Choroid plexus epithelial cell (primary cell): ENCODE data around the gene SNX20.

ENCODE experiments used
- DNase-seq: peaks from one replicate; pipeline ENCODE4 v3.0.0-alpha.2; 2010; ENCODE audit warnings: low read depth
- H3K4me3 ChIP-seq: 2 replicates; pipeline ENCODE4 v1.5.1; 2011; ENCODE audit warnings: low read depth, mild to moderate bottlenecking, control low read depth, low read length, moderate library complexity
- TF ChIP-seq, protein P1 (sequence below): conservative IDR thresholded peaks from 2 replicates; pipeline ENCODE4 v1.5.1; 2011; ENCODE audit warnings: low read depth, mild to moderate bottlenecking, control low read depth, inconsistent platforms, low read length, moderate library complexity

Gene SNX20

GRCh38 chr16:50630394-50631020 is 50.6 kb downstream of the SNX20 start:
- no peak for DNase-seq
- H3K4me3 ChIP-seq: no peak overlapping the region
- TF ChIP-seq, protein P1, sequence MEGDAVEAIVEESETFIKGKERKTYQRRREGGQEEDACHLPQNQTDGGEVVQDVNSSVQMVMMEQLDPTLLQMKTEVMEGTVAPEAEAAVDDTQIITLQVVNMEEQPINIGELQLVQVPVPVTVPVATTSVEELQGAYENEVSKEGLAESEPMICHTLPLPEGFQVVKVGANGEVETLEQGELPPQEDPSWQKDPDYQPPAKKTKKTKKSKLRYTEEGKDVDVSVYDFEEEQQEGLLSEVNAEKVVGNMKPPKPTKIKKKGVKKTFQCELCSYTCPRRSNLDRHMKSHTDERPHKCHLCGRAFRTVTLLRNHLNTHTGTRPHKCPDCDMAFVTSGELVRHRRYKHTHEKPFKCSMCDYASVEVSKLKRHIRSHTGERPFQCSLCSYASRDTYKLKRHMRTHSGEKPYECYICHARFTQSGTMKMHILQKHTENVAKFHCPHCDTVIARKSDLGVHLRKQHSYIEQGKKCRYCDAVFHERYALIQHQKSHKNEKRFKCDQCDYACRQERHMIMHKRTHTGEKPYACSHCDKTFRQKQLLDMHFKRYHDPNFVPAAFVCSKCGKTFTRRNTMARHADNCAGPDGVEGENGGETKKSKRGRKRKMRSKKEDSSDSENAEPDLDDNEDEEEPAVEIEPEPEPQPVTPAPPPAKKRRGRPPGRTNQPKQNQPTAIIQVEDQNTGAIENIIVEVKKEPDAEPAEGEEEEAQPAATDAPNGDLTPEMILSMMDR: no peak

- H3K4me3 ChIP-seq: no peak overlapping the region
- no peak for DNase-seq
- TF ChIP-seq, protein P1: no peak
Measured at GRCh38 chr16:50629334-50629733, 51.8 kb downstream of the SNX20 start.

GRCh38 chr16:50628156-50628802 is 52.8 kb downstream of the SNX20 start:
- no peak for DNase-seq
- no peak overlapping the region for H3K4me3 ChIP-seq
- TF ChIP-seq, protein P1: no peak

DNA sequence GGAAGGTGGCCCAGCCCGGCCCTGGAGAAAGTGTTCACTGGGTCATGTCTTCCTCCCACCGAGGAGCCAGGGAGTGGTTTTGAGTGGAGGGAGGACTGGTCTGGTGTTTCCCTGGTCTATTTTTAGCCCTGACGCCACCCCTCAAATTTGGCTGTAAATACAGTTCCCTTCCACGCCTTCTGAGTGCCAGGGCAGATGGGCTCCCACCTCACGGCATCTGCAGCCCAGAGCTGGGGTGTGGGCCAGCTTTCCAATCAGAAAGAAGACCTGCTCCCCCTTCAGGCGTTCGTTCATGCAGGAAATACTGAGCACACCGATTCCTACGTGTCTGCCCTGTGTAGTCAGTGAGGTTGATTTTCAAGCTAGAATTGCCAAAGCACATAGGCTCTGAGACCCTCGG is 53.7 kb downstream of the SNX20 start:
- TF ChIP-seq, protein P1: peak; percentile 42
- H3K4me3 ChIP-seq: no peak overlapping the region
- DNase-seq: peak; percentile 28

- no peak for DNase-seq
- no peak overlapping the region for H3K4me3 ChIP-seq
- TF ChIP-seq, protein P1: no peak
Measured at GRCh38 chr16:50626868-50627267, 54.2 kb downstream of the SNX20 start.

- no peak overlapping the region for H3K4me3 ChIP-seq
- TF ChIP-seq, protein P1: no peak
- DNase-seq: no peak
Measured at GRCh38 chr16:50625374-50625773, 55.7 kb downstream of the SNX20 start.
